ENCODE measurements around the gene TSPAN10. TPM values are rescaled to one million over a fixed set of nuclear protein-coding genes. Genes with fewer than 3 reads are reported as not detected.

Gene TSPAN10
- total and polyA plus RNA-seq, 2 of the 4 experiments (the other 2 are of a cell fraction): 1.4 to 4.5 TPM

GRCh38 chr17:81590121-81590520, 46.9 kb upstream of the TSPAN10 start:
- Histone ChIP-seq H2AFZ (replicated peaks; ENCODE audit: low read length, poor library complexity) (no peak overlapping the region), H3K23ac (ENCODE audit: low read depth, low read length) (no peak overlapping the region), H3K9me3 (ENCODE audit: control insufficient read depth, insufficient read depth, low read length) (no peaks in the 10 kb centered on the region), H3K4me2 (ENCODE audit: low read depth, low read length) (no peak overlapping the region), H2BK20ac (ENCODE audit: low read depth, low read length) (no peak overlapping the region), H3K9me1 (ENCODE audit: insufficient read depth, low read length) (peaks cover 6% of the 10 kb centered on the region; the same call in 1 of the 2 replicates), H2AK9ac (replicated peaks; ENCODE audit: low read depth, low read length, poor library complexity) (no peak overlapping the region), H2AK5ac (ENCODE audit: low read depth, low read length) (no peak overlapping the region), H3K36me3 (ENCODE audit: control insufficient read depth, insufficient read depth, low read length) (peaks cover 65% of the 10 kb centered on the region), H3K4me1 (ENCODE audit: control insufficient read depth, insufficient read depth, low read length) (no peaks in the 10 kb centered on the region), H3K4me3 (ENCODE audit: insufficient read depth, low read depth, low read length) (no peak overlapping the region), H3K79me1 (ENCODE audit: low read depth in 1 of 2, low read length in 2 of 2) (peaks cover 38 to 64% of the 10 kb centered on the region in 2 experiments), H3K9ac (ENCODE audit: low read depth, low read length) (no peak overlapping the region), H2BK15ac (ENCODE audit: low read depth, low read length) (no peak overlapping the region), H3K27ac (ENCODE audit: insufficient read depth, low read length) (no peak overlapping the region), H3K14ac (replicated peaks; ENCODE audit: low read depth, low read length) (no peak overlapping the region), H4K8ac (ENCODE audit: low read depth in 2 of 2, low read length in 2 of 2) (no peak overlapping the region), H3K56ac (ENCODE audit: extremely low read depth, insufficient read depth, low read length) (no peak overlapping the region), H4K5ac (ENCODE audit: low read depth, low read length) (no peak overlapping the region), H2BK5ac (ENCODE audit: low read depth, low read length, poor library complexity, severe bottlenecking) (no peak overlapping the region), H4K91ac (ENCODE audit: insufficient read depth, low read depth, low read length) (no peak overlapping the region), H3K18ac (ENCODE audit: low read depth, low read length) (no peak overlapping the region), H2BK120ac (ENCODE audit: low read depth, low read length) (no peak overlapping the region), H4K20me1 (ENCODE audit: insufficient read depth, low read length) (peaks cover 22% of the 10 kb centered on the region), H3K27me3 (ENCODE audit: control insufficient read depth, insufficient read depth, low read length) (no peaks in the 10 kb centered on the region), H3K4ac (ENCODE audit: low read depth, low read length) (no peak overlapping the region)
- in situ Hi-C loops (cut with MboI; ENCODE audit: low sequenced_read_pairs) (no loop called here), intact Hi-C loops (cut with micrococcal nuclease) (no loop called here), dilution Hi-C loops (cut with HindIII; ENCODE audit: low sequenced_read_pairs, unreplicated experiment) (no loop called here)
- TF ChIP-seq FOS (IDR thresholded peaks at IDR 0.05; ENCODE audit: low read depth, low read length) (no peak), NFE2L2 (IDR thresholded peaks at IDR 0.05; ENCODE audit: low read depth, low read length) (no peak), MAFK (IDR thresholded peaks at IDR 0.05; ENCODE audit: low read depth, low read length) (no peak), MAZ (IDR thresholded peaks at IDR 0.05; ENCODE audit: borderline replicate concordance, low read depth, low read length) (no peak), POLR2A (IDR thresholded peaks at IDR 0.05; ENCODE audit: low read depth, low read length) (no peak), SMC3 (IDR thresholded peaks at IDR 0.05; ENCODE audit: low read depth, low read length) (no peak), MXI1 (IDR thresholded peaks at IDR 0.05; ENCODE audit: borderline replicate concordance, low read depth, low read length) (no peak), RFX5 (IDR thresholded peaks at IDR 0.05; ENCODE audit: low read depth, low read length) (no peak)
- ChIA-PET CTCF (no interaction called here), POLR2A (ENCODE audit: unreplicated experiment) (no interaction called here)
- no TSS peak for BruUV-seq (replicated peaks)
- no peak for ATAC-seq (ENCODE audit: low read depth)
- DNase-seq: no peak
- WGBS, 2 experiments (ENCODE audit: extremely low coverage in 2 of 2, insufficient read length in 1 of 2): 100% methylated on average over 2 of the region's 8 CpGs; no CpG with 5 or more reads in 1 of the 2 experiments
